ENCODE data around the gene CCDC110. TPM values are rescaled to one million over a fixed set of nuclear protein-coding genes. Genes with fewer than 3 reads are reported as not detected.

The CCDC110 gene
- total and polyA plus RNA-seq, 11 donors: 0.19 to 2.6 (median 0.98) TPM

DNA sequence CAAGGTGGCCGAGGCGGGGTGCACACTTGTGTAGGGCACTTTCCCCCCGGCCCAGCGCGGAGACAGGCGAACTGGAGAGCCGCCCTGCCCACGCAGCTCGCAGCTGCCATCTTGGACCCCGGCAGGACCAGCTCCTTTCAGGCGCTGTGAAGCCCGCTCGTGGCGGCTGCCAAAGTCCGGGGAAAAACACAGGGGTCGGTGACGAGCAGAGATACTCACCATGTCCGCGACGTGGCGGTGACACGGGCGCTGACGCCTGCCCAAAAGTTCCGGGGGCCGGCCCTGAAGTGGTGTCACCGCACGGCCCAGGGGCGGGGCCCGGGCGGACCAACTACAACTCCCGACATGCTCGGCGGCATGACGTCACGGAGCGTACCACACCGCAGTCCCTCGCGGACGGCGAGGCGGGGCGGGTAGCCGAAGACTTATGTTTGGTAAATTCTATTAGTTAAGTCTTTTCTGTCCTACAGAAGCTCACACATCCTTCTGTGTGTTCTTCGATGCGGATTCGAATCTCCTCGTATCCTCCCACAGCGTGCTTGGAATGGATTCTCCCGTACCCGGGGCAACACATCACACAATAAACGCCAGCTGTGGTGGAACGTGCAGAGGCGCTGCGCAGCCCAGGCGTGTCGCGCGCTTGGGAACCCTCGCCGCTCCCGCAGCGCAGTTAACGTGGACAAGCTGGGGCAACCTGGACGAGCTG lies 45.7 kb downstream of the CCDC110 start, which contains the start of gene UFSP2:
Gene UFSP2, minus strand, starts transcription at position 318 of the 706 bp plus-strand sequence. Its CDS starts 96 bp downstream, at position 222.
- peak; percentile 89 to 94 (median 90) for DNase-seq
- no peaks in the 10 kb centered on the region for H3K9me3 ChIP-seq
- TF ChIP-seq, protein P1, sequence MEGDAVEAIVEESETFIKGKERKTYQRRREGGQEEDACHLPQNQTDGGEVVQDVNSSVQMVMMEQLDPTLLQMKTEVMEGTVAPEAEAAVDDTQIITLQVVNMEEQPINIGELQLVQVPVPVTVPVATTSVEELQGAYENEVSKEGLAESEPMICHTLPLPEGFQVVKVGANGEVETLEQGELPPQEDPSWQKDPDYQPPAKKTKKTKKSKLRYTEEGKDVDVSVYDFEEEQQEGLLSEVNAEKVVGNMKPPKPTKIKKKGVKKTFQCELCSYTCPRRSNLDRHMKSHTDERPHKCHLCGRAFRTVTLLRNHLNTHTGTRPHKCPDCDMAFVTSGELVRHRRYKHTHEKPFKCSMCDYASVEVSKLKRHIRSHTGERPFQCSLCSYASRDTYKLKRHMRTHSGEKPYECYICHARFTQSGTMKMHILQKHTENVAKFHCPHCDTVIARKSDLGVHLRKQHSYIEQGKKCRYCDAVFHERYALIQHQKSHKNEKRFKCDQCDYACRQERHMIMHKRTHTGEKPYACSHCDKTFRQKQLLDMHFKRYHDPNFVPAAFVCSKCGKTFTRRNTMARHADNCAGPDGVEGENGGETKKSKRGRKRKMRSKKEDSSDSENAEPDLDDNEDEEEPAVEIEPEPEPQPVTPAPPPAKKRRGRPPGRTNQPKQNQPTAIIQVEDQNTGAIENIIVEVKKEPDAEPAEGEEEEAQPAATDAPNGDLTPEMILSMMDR (IDR thresholded peaks at IDR 0.05): no peak
- peak in 1 of 2 donors; percentile 82 for TF ChIP-seq POLR2A (IDR thresholded peaks at IDR 0.05)
- intact Hi-C loops (cut with DNase I): loop anchor here in 7 of 10 donors (1.0 to 10.0 kb wide), 7 partner anchors 29 to 172 kb away; partner anchors contain the start of genes ANKRD37 (in 4 of the 7) and CCDC110 (in 1 of the 7)
- peak; percentile 96 to 98 (median 97) for ATAC-seq
- H3K27ac ChIP-seq: peak within 1 kb of the TSS; percentile 84 to 99 (median 96)
- 0 to 1% (median 0%) methylated on average over 49 to 66 of the region's 66 CpGs for WGBS, 4 donors
- H3K4me3 ChIP-seq: peak within 1 kb of the TSS; percentile 73 to 96 (median 80)
- no peaks in the 10 kb centered on the region for H3K27me3 ChIP-seq
- H3K36me3 ChIP-seq: peaks cover 0 to 16% (median 11%) of the 10 kb centered on the region in 9 donors
- peaks cover 0 to 41% (median 28%) of the 10 kb centered on the region in 12 donors for H3K4me1 ChIP-seq

DNA sequence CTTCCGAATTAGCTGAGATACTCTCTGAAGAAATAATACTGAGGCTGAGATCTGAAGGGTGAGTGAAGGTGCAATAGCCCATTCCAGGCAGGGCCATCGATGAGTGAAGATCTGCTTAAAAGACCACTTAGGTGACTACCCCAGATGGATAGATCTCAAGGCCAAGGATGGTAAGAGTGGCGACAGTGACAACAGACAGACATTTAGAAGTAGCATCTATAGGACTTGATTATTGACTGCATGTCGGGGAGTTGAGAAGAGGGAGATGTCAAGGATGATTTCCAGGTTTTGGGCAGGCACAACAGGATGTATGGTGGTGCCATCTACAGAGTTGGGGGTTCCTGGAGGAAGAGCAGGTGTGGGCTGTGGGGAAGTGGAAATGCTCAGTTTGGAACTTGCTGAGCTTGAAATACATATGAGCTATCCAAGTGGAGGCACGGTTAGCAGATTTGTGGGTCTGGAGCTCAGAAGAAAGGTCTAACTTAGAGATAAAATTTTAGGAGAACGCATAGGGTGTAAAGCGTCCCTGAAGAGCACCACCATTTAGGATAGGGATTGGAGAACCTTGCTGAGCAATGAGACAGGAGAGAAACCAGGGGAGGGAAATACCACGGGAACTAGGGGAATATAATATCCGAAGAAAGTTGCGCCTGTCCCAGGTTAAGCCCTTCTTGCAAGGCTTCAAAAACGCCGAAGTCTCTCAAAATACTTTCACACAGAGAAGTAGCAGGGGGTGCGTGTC lies 46.5 kb downstream of the CCDC110 start:
- intact Hi-C loops (cut with DNase I): loop anchor here in 7 of 10 donors (1.0 to 10.0 kb wide), 6 partner anchors 28 to 172 kb away; partner anchors contain the start of genes ANKRD37 (in 4 of the 7) and CCDC110 (in 1 of the 7)
- WGBS, 4 donors: 14 to 17% (median 15%) methylated on average over 13 of the region's 13 CpGs

DNA sequence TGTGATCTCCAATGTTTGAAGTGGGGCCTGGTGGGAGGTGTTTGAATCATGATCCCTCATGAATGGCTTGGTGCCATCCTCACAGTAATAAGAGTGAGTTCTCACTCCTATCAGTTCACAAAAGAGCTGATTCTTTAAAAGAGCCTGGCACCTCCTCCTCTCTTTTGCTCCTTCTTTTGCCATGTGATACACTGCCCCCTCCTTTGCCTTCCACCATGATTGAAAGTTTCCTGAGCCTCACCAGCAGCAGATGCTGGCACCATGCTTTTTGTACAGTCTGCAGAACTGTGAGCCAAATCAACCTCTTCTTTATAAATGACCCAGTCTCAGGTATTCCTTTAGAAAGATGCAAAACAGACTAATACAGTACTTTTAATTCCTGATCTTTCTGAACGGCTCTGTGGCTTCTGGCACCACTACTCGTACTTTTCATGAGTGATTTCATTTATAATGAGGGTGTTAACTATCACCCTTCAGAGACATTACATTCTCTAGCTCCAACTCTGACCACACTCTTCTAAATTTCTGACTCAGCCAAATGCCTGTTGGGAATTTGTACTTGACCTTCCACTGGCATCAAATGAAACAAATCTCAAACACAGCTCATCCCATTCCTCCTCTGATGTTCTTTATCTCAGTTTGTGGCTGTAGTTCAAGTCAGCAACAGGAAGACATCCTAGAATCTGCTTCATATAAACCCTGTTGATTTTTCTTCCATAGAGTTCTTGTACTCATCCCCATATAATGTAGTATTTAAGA lies 50.0 kb downstream of the CCDC110 start:
- ATAC-seq: no peak
- Histone ChIP-seq H3K4me3 (no peak overlapping the region), H3K27ac (no peak overlapping the region), H3K4me1 (peaks cover 0 to 44% (median 28%) of the 10 kb centered on the region in 12 donors), H3K36me3 (peaks cover 0 to 55% (median 43%) of the 10 kb centered on the region in 9 donors), H3K27me3 (no peaks in the 10 kb centered on the region), H3K9me3 (no peaks in the 10 kb centered on the region)
- no peak for DNase-seq
- WGBS, 4 donors: 48 to 77% (median 64%) methylated on average over 2 of the region's 2 CpGs
- TF ChIP-seq, protein P1 (IDR thresholded peaks at IDR 0.05): no peak
- no peak for TF ChIP-seq POLR2A (IDR thresholded peaks at IDR 0.05)
- intact Hi-C loops (cut with DNase I): loop anchor here in 2 of 10 donors (5.0 to 10.0 kb wide), 2 partner anchors 173 to 176 kb away; no protein-coding TSS in a partner anchor

More for the DNA sequence above, 46.5 kb downstream of the CCDC110 start:
- H3K36me3 ChIP-seq: peaks cover 0 to 23% (median 13%) of the 10 kb centered on the region in 9 donors
- no peak for TF ChIP-seq POLR2A (IDR thresholded peaks at IDR 0.05)
- TF ChIP-seq, protein P1 (IDR thresholded peaks at IDR 0.05): no peak
- H3K27me3 ChIP-seq: no peaks in the 10 kb centered on the region
- DNase-seq (no peak), ATAC-seq (peak; percentile 9 to 44 (median 42))
- peak overlapping the region; percentile 73 to 96 (median 80) for H3K4me3 ChIP-seq
- H3K4me1 ChIP-seq: peaks cover 0 to 44% (median 28%) of the 10 kb centered on the region in 12 donors
- H3K27ac ChIP-seq: peak overlapping the region; percentile 84 to 99 (median 96)
- H3K9me3 ChIP-seq: no peaks in the 10 kb centered on the region

Measured in heart left ventricle (tissue), 16 donors.